Neutrophil (primary cell): ENCODE data around the gene PDIA5.

ENCODE experiments used
- H3K27ac ChIP-seq: fragments of 200-600 bp; sonication (generic); 2 replicates; pipeline ENCODE4 v1.5.1; 2016; ENCODE audit warnings: mild to moderate bottlenecking, moderate library complexity
- H3K27me3 ChIP-seq: fragments of 200-600 bp; sonication (generic); 2 replicates; pipeline ENCODE4 v1.6.0; 2016; ENCODE audit warnings: mild to moderate bottlenecking
- H3K36me3 ChIP-seq: fragments of 200-600 bp; sonication (generic); 2 replicates; pipeline ENCODE4 v1.5.1; 2017
- H3K4me1 ChIP-seq, 2 experiments: fragments of 200-600 bp in 1 of 2; sonication (generic) in 1 of 2; 1 replicate in 1 of 2; 2 replicates in 1 of 2; pipeline versions ENCODE4 v1.5.1 to v1.6.1; 2013 to 2016; ENCODE audit warnings: low read depth in 1 of 2, low read length in 1 of 2, mild to moderate bottlenecking in 1 of 2, moderate library complexity in 1 of 2; ENCODE audit not compliant: control insufficient read depth in 1 of 2, insufficient read depth in 1 of 2
- H3K4me3 ChIP-seq, 2 experiments: fragments of 200-600 bp in 1 of 2; sonication (generic) in 1 of 2; 1 replicate in 1 of 2; 2 replicates in 1 of 2; pipeline ENCODE4 v1.5.1; 2013 to 2016; ENCODE audit warnings: low read depth in 1 of 2, low read length in 1 of 2, mild to moderate bottlenecking in 1 of 2, moderate library complexity in 1 of 2
- H3K9me3 ChIP-seq: fragments of 200-600 bp; sonication (generic); 2 replicates; pipeline ENCODE4 v1.5.1; 2016
- CTCF ChIP-seq: fragments of 200-600 bp; sonication (generic); IDR thresholded peaks from 2 replicates; pipeline ENCODE4 v1.5.1; 2016; ENCODE audit warnings: antibody characterized with exemption

Gene PDIA5

GRCh38 chr3:123034996-123035395 lies 31.8 kb upstream of the PDIA5 start:
- H3K36me3 ChIP-seq = no peaks in the 10 kb centered on the region
- no peak overlapping the region for H3K27ac ChIP-seq
- H3K9me3 ChIP-seq = no peaks in the 10 kb centered on the region
- H3K4me3 ChIP-seq = no peak overlapping the region
- TF ChIP-seq CTCF = no peak
- peaks cover 41% of the 10 kb centered on the region for H3K27me3 ChIP-seq
- peaks cover 17 to 21% of the 10 kb centered on the region in 2 experiments for H3K4me1 ChIP-seq

- Histone ChIP-seq H3K9me3 (no peaks in the 10 kb centered on the region), H3K4me3 (peak overlapping the region; percentile 14 to 36), H3K27ac (peak overlapping the region; percentile 79), H3K27me3 (peaks cover 31% of the 10 kb centered on the region), H3K36me3 (no peaks in the 10 kb centered on the region), H3K4me1 (peaks cover 17 to 21% of the 10 kb centered on the region in 2 experiments)
- TF ChIP-seq CTCF = no peak
These were observed 30.3 kb upstream of the PDIA5 start for GRCh38 chr3:123036352-123037014.

- H3K9me3 ChIP-seq = no peaks in the 10 kb centered on the region
- H3K4me3 ChIP-seq = peak overlapping the region in 1 of 2 experiments; percentile 36
- no peaks in the 10 kb centered on the region for H3K36me3 ChIP-seq
- peaks cover 17 to 21% of the 10 kb centered on the region in 2 experiments for H3K4me1 ChIP-seq
- no peak for TF ChIP-seq CTCF
- H3K27ac ChIP-seq = peak overlapping the region; percentile 79
- peaks cover 31% of the 10 kb centered on the region for H3K27me3 ChIP-seq
These were observed 29.8 kb upstream of the PDIA5 start for GRCh38 chr3:123037015-123037375.

GRCh38 chr3:123038751-123039150 lies 28.1 kb upstream of the PDIA5 start:
- Histone ChIP-seq H3K9me3 (no peaks in the 10 kb centered on the region), H3K36me3 (no peaks in the 10 kb centered on the region), H3K4me3 (no peak overlapping the region), H3K27ac (no peak overlapping the region), H3K27me3 (peaks cover 28% of the 10 kb centered on the region), H3K4me1 (peaks cover 17 to 21% of the 10 kb centered on the region in 2 experiments)
- TF ChIP-seq CTCF = no peak

- Histone ChIP-seq H3K27me3 (peaks cover 28% of the 10 kb centered on the region), H3K4me1 (peaks cover 17 to 21% of the 10 kb centered on the region in 2 experiments), H3K4me3 (no peak overlapping the region), H3K36me3 (no peaks in the 10 kb centered on the region), H3K27ac (no peak overlapping the region), H3K9me3 (no peaks in the 10 kb centered on the region)
- no peak for TF ChIP-seq CTCF
These were observed 27.6 kb upstream of the PDIA5 start for GRCh38 chr3:123039178-123039577.
